Measurements from ENCODE around the gene MTUS2. TPM values are rescaled to one million over a fixed set of nuclear protein-coding genes. Genes with fewer than 3 reads are reported as not detected.

The MTUS2 gene
- total RNA-seq, 1 experiment from 2014 or later = 0.35 TPM

GRCh38 chr13:29537736-29538651 is 717.9 kb downstream of the MTUS2 start:
- H3K27me3 ChIP-seq (ENCODE audit: insufficient read depth, low read length) = no peaks in the 10 kb centered on the region
- H4K5ac ChIP-seq (ENCODE audit: insufficient read length, low read depth, low read length) = no peak overlapping the region
- Mint-ChIP-seq H3K9me3 (no peaks in the 10 kb centered on the region), H3K27me3 (ENCODE audit: low read depth) (no peaks in the 10 kb centered on the region), H3K4me3 (no peak overlapping the region), H3K4me1 (peaks cover 28 to 29% of the 10 kb centered on the region in 2 experiments), H3K36me3 (ENCODE audit: insufficient read depth in 1 of 3, low read depth in 3 of 3) (peaks cover 24 to 49% (median 36%) of the 10 kb centered on the region in 3 experiments), H3K27ac (peak overlapping the region; percentile 0 to 68 (median 63); a peak in 6 of 7 replicates)
- no peak overlapping the region for H4K91ac ChIP-seq (ENCODE audit: insufficient read length, low read depth, low read length)
- no peak overlapping the region for H3K18ac ChIP-seq (ENCODE audit: insufficient read length, low read depth, low read length)
- H3K9me3 ChIP-seq (ENCODE audit: control insufficient read depth, low read depth, low read length) = no peaks in the 10 kb centered on the region
- H3K23ac ChIP-seq (ENCODE audit: insufficient read length, low read depth, low read length) = no peak overlapping the region
- H3K56ac ChIP-seq (ENCODE audit: insufficient read length, low read depth, low read length) = no peak overlapping the region
- no peak overlapping the region for H3K27ac ChIP-seq (ENCODE audit: insufficient read length, low read depth, low read length)
- no peak overlapping the region for H3K4ac ChIP-seq (ENCODE audit: low read depth, low read length)
- no peak overlapping the region for H2AK5ac ChIP-seq (ENCODE audit: insufficient read length, low read length)
- no peak overlapping the region for H2AFZ ChIP-seq (ENCODE audit: low read length)
- H2BK120ac ChIP-seq (ENCODE audit: low read depth, low read length, poor library complexity, severe bottlenecking) = no peak overlapping the region
- H2BK20ac ChIP-seq (ENCODE audit: low read depth, low read length, poor library complexity, severe bottlenecking) = no peak overlapping the region
- H3T11ph ChIP-seq (ENCODE audit: low read length) = no peak overlapping the region
- DNase-seq = no peak
- no CpG with 5 or more reads among the region's 14 CpGs for WGBS (ENCODE audit: extremely low coverage, insufficient read length, low lambda C conversion rate)
- H3K4me2 ChIP-seq (ENCODE audit: insufficient read depth, insufficient read length, low read length) = no peak overlapping the region
- no peak for TF ChIP-seq CTCF (conservative IDR thresholded peaks at IDR 0.05)
- H4K20me1 ChIP-seq (ENCODE audit: control insufficient read depth, insufficient read depth, insufficient read length) = no peaks in the 10 kb centered on the region
- H2BK5ac ChIP-seq (ENCODE audit: insufficient read length, low read length) = no peak overlapping the region
- H3K4me1 ChIP-seq (ENCODE audit: insufficient read depth, low read length) = peaks cover 10% of the 10 kb centered on the region
- no peak overlapping the region for H2BK15ac ChIP-seq (ENCODE audit: low read depth, low read length)
- H2BK12ac ChIP-seq (ENCODE audit: insufficient read length, low read depth, low read length) = no peak overlapping the region
- no peak overlapping the region for H3K9ac ChIP-seq (ENCODE audit: extremely low read depth, insufficient read length, low read length)
- H3K14ac ChIP-seq (ENCODE audit: insufficient read depth, low read length) = peak overlapping the region; percentile 12; the same call in 1 of the 2 replicates
- peaks cover 3% of the 10 kb centered on the region for H3K79me1 ChIP-seq (ENCODE audit: insufficient read depth, low read depth, low read length, poor library complexity, severe bottlenecking)
- no peaks in the 10 kb centered on the region for H3K23me2 ChIP-seq (ENCODE audit: insufficient read length, low read depth, low read length, poor library complexity, severe bottlenecking)
- H3K79me2 ChIP-seq (ENCODE audit: insufficient read depth, low read length) = peaks cover 2% of the 10 kb centered on the region; the same call in 1 of the 2 replicates
- no peak overlapping the region for H4K8ac ChIP-seq (replicated peaks; ENCODE audit: insufficient read length, low read depth, low read length)

Measured in H9 (cell line).